Measurements from ENCODE around the gene CHI3L1.

GRCh38 chr1:203146537-203146936 lies 40.0 kb downstream of the CHI3L1 start:
- TF ChIP-seq CTCF (IDR thresholded peaks at IDR 0.05) (no peak), EZH2 (IDR thresholded peaks at IDR 0.05; ENCODE audit: borderline replicate concordance, insufficient read depth, low read depth, low read length, poor library complexity, severe bottlenecking) (no peak)

All from B cell (primary cell).